ENCODE data around the gene ITGA2B.
"Not testable (repeated sequence)": the region's sequence is repeated elsewhere in the genome, so short reads cannot be mapped to it uniquely, and the experiment has no call there.

The ITGA2B gene

GRCh38 chr17:44351961-44352827 is 37.3 kb downstream of the ITGA2B start:
- no peak for DNase-seq

- DNase-seq, result no peak
These were observed 38.0 kb downstream of the ITGA2B start for GRCh38 chr17:44351464-44351863.

GRCh38 chr17:44350733-44351226 is 38.7 kb downstream of the ITGA2B start:
- DNase-seq, result peak; percentile 22

- no peak for DNase-seq
These were observed 39.8 kb downstream of the ITGA2B start for GRCh38 chr17:44349553-44350070.

- DNase-seq, result no peak
These were observed 40.5 kb downstream of the ITGA2B start for GRCh38 chr17:44348988-44349364.

- DNase-seq, result no peak
These were observed 41.0 kb downstream of the ITGA2B start for GRCh38 chr17:44348234-44348987.

- not testable (repeated sequence) for DNase-seq
These were observed 42.0 kb downstream of the ITGA2B start for GRCh38 chr17:44347206-44348055.

- DNase-seq, result no peak
These were observed 43.2 kb downstream of the ITGA2B start for GRCh38 chr17:44346064-44346844.

GRCh38 chr17:44345454-44346026 is 43.9 kb downstream of the ITGA2B start:
- DNase-seq, result peak; percentile 64

GRCh38 chr17:44344939-44345453 is 44.5 kb downstream of the ITGA2B start, which contains the start of gene GRN:
GRN (plus strand) TSS chr17:44345302; CDS start chr17:44349165, 3,863 bp downstream.
- peak; percentile 97 for DNase-seq

- no peak for DNase-seq
These were observed 45.8 kb downstream of the ITGA2B start for GRCh38 chr17:44343510-44344209.

GRCh38 chr17:44340553-44340952 is 48.9 kb downstream of the ITGA2B start:
- DNase-seq, result not testable (repeated sequence)

- no peak for DNase-seq
These were observed 50.7 kb downstream of the ITGA2B start for GRCh38 chr17:44338702-44339101.

- no peak for DNase-seq
These were observed 53.5 kb downstream of the ITGA2B start for GRCh38 chr17:44335968-44336367.

- DNase-seq, result no peak
These were observed 53.9 kb downstream of the ITGA2B start for GRCh38 chr17:44335564-44335963.

GRCh38 chr17:44334727-44335126 is 54.7 kb downstream of the ITGA2B start:
- no peak for DNase-seq

GRCh38 chr17:44334315-44334714 is 55.1 kb downstream of the ITGA2B start:
- no peak for DNase-seq

- no peak for DNase-seq
These were observed 56.1 kb downstream of the ITGA2B start for GRCh38 chr17:44333371-44333770.

- peak; percentile 85 for DNase-seq
These were observed 58.1 kb downstream of the ITGA2B start for GRCh38 chr17:44331249-44331760.

GRCh38 chr17:44330263-44330662 is 59.2 kb downstream of the ITGA2B start:
- not testable (repeated sequence) for DNase-seq
